AG10803 (cell line): Measurements from ENCODE around the gene PTPN12.

ENCODE experiments used
- DNase-seq: peaks from one replicate; pipeline ENCODE4 v3.0.0; 2010; ENCODE audit warnings: low read depth
- H3K4me3 ChIP-seq: 2 replicates; pipeline ENCODE4 v1.5.1; 2011; ENCODE audit warnings: mild to moderate bottlenecking, low read length, control low read depth
- CTCF ChIP-seq: conservative IDR thresholded peaks from 2 replicates; pipeline ENCODE4 v1.5.1; 2011; ENCODE audit warnings: mild to moderate bottlenecking, low read length, control low read depth, inconsistent platforms

PTPN12 gene

GRCh38 chr7:77687747-77688144 lies 150.7 kb downstream of the PTPN12 start:
- H3K4me3 ChIP-seq: no peak overlapping the region
- no peak for TF ChIP-seq CTCF
- no peak for DNase-seq
